Measurements from ENCODE around the gene HSPG2. TPM values are rescaled to one million over a fixed set of nuclear protein-coding genes. Genes with fewer than 3 reads are reported as not detected.

Gene HSPG2
- total and polyA plus RNA-seq, 2 of the 8 experiments (the other 6 are each of a cell fraction or from before 2014, with no cell fraction given): 17.8 to 111 TPM

DNA sequence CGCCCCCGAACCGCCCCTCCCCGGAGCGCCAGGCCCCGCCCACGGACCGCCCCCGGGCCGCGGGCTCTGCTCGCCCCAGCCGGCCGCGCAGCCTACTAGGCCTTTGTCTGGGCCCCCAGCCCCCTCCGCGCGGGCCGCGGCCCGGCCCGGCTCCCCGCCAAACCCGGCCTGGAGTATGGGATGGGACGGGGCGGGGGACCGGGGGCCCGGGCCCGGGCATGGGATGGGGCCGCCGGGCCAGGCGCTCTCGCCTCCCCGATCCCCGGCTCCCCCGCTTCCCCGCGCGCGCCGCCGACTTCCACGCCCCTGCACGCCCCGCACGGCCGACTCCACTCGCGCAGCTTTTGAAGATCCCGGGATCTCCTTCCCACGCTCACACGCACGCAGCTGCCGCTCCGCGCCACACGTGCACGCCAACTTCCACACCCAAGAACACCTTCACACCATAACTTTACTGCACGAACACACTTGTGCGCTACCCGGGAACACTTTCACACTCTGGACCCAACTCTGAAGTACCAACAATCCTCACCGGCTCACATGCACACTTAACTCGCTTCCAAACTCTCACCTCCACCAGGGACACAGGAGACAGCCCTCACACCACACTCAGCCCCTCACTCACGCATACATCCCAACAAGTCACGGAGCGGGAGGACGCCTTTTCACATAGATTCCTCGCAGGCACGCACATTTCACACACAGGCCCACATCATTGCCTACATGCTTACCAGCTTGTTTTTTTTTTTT lies 437 bp upstream of the HSPG2 start (continued):
- TF ChIP-seq KDM1A (IDR thresholded peaks at IDR 0.05; ENCODE audit: borderline replicate concordance, low read length): no peak
- TF ChIP-seq HDAC6 (IDR thresholded peaks at IDR 0.05; ENCODE audit: low read depth, low read length): no peak
- TF ChIP-seq CEBPB (IDR thresholded peaks at IDR 0.05; ENCODE audit: low read depth, low read length): no peak
- TF ChIP-seq, protein P1, sequence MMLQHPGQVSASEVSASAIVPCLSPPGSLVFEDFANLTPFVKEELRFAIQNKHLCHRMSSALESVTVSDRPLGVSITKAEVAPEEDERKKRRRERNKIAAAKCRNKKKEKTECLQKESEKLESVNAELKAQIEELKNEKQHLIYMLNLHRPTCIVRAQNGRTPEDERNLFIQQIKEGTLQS (IDR thresholded peaks at IDR 0.05; ENCODE audit: insufficient read depth, low read depth, low read length): no peak
- 0 out of 2 replicates have a peak, but pooled peaks have one; percentile 38 for TF ChIP-seq RBBP5 (IDR thresholded peaks at IDR 0.05; ENCODE audit: borderline replicate concordance, low read depth, low read length)
- TF ChIP-seq RAD21 (IDR thresholded peaks at IDR 0.05 in 1 of 2, conservative IDR thresholded peaks at IDR 0.05 in 1 of 2; ENCODE audit: low read depth in 2 of 2, low read length in 2 of 2): no peak
- TF ChIP-seq NANOG (IDR thresholded peaks at IDR 0.05; ENCODE audit: insufficient read depth, low read depth, low read length, poor library complexity, severe bottlenecking): no peak
- no peak for TF ChIP-seq CTBP2 (IDR thresholded peaks at IDR 0.05; ENCODE audit: borderline replicate concordance, insufficient read depth, insufficient read length, low read length)
- TF ChIP-seq NRF1 (IDR thresholded peaks at IDR 0.05; ENCODE audit: low read depth, low read length): no peak
- no peak for TF ChIP-seq SP2 (IDR thresholded peaks at IDR 0.05; ENCODE audit: low read length)
- no peak for TF ChIP-seq MAFK (IDR thresholded peaks at IDR 0.05; ENCODE audit: low read depth, low read length)
- TF ChIP-seq GTF2F1 (IDR thresholded peaks at IDR 0.05; ENCODE audit: borderline replicate concordance, low read depth, low read length): no peak
- peak; percentile 50; the same call in 1 of the 2 replicates for TF ChIP-seq TAF1 (IDR thresholded peaks at IDR 0.05; ENCODE audit: low read depth, low read length)
- TF ChIP-seq RNF2 (IDR thresholded peaks at IDR 0.05; ENCODE audit: borderline replicate concordance, low read depth, low read length, missing control alignments, poor library complexity, severe bottlenecking): no peak
- no peak for TF ChIP-seq JUND (IDR thresholded peaks at IDR 0.05; ENCODE audit: low read length)
- no peak for TF ChIP-seq BRCA1 (IDR thresholded peaks at IDR 0.05; ENCODE audit: low read depth, low read length)
- TF ChIP-seq CHD2 (IDR thresholded peaks at IDR 0.05; ENCODE audit: low read length): no peak
- TF ChIP-seq EZH2 (IDR thresholded peaks at IDR 0.05; ENCODE audit: low read depth, low read length, severe bottlenecking): no peak
- TF ChIP-seq FOSL1 (IDR thresholded peaks at IDR 0.05; ENCODE audit: insufficient read depth, low read depth, low read length): no peak
- no peak for TF ChIP-seq POU5F1 (IDR thresholded peaks at IDR 0.05; ENCODE audit: low read depth, low read length)
- no peak for TF ChIP-seq CHD1 (IDR thresholded peaks at IDR 0.05; ENCODE audit: low read depth, low read length)
- TF ChIP-seq, protein P2, sequence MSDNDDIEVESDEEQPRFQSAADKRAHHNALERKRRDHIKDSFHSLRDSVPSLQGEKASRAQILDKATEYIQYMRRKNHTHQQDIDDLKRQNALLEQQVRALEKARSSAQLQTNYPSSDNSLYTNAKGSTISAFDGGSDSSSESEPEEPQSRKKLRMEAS (IDR thresholded peaks at IDR 0.05): no peak; the same call in 1 of the 2 replicates
- TF ChIP-seq TAF7 (optimal IDR thresholded peaks at IDR 0.05; ENCODE audit: borderline replicate concordance, low read depth, low read length): no peak
